ENCODE measurements around the gene TOR3A.

DNA sequence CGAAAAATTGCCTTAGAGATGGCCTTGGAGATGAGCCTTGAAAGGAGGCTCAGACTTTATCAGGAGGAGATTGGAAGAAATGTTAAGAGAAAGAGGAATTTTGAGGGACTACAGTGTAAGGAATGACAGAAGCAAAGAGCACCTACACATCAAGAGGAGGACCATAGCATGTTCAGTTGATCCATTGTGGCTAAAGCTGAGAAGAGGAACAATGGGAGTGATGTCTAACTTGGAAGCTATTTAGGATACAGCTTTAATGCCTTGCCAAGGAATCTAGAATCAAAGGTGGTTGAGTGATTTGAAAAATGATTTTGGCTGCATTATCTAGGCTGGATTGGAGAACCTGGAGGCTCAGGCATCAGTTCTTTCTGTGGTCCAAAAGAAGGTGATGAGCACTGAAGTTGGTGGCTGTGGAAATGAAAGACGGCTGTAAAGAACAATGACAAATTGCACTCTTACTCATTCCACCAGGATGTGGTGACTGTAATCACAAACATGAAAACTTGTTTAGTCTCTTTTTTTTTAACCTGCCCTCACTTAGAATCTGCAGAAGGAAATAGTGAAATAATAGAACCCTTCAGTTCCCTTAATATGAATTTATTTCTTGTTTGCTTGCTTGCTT lies 44.9 kb upstream of the TOR3A start:
- TF ChIP-seq, protein P1, sequence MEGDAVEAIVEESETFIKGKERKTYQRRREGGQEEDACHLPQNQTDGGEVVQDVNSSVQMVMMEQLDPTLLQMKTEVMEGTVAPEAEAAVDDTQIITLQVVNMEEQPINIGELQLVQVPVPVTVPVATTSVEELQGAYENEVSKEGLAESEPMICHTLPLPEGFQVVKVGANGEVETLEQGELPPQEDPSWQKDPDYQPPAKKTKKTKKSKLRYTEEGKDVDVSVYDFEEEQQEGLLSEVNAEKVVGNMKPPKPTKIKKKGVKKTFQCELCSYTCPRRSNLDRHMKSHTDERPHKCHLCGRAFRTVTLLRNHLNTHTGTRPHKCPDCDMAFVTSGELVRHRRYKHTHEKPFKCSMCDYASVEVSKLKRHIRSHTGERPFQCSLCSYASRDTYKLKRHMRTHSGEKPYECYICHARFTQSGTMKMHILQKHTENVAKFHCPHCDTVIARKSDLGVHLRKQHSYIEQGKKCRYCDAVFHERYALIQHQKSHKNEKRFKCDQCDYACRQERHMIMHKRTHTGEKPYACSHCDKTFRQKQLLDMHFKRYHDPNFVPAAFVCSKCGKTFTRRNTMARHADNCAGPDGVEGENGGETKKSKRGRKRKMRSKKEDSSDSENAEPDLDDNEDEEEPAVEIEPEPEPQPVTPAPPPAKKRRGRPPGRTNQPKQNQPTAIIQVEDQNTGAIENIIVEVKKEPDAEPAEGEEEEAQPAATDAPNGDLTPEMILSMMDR (IDR thresholded peaks at IDR 0.05 in 2 of 3, conservative IDR thresholded peaks at IDR 0.05 in 1 of 3; ENCODE audit: borderline replicate concordance in 1 of 3, insufficient read depth in 1 of 3, low read depth in 2 of 3, low read length in 2 of 3) = no peak
- TF ChIP-seq YY1 (IDR thresholded peaks at IDR 0.05; ENCODE audit: extremely low read depth, insufficient replicate concordance, low read depth, low read length) (no peak), ZNF274 (IDR thresholded peaks at IDR 0.05; ENCODE audit: low read depth, low read length) (no peak), CBX3 (IDR thresholded peaks at IDR 0.05; ENCODE audit: low read depth) (no peak), EZH2 (IDR thresholded peaks at IDR 0.05) (no peak), ZFX (IDR thresholded peaks at IDR 0.05) (no peak)

Data from HCT116 (cell line).